A673 (cell line): ENCODE results near the gene TBX4. TPM values are rescaled to one million over a fixed set of nuclear protein-coding genes. Genes with fewer than 3 reads are reported as not detected.

Source experiments
- BruUV-seq: library from RNA; stranded (reverse); fragments of 400-500 nt; replicated peaks from 2 replicates; lab custom pipeline; 2021; lab: Mats Ljungman, UMichigan
- CTCF ChIA-PET: fragments of 300-600 bp; sonication (Branson Sonifier 250); formaldehyde crosslinking; loops from one replicate; lab custom pipeline; 2022; ENCODE audit warnings: antibody characterized with exemption; lab: Charles Lee
- POLR2A ChIA-PET: fragments of 300-600 bp; sonication (Branson Sonifier 250); formaldehyde crosslinking; loops from one replicate; lab custom pipeline; 2022; ENCODE audit warnings: antibody characterized with exemption; ENCODE audit not compliant: low non-redundant PET; lab: Charles Lee
- DNase-seq: peaks from one replicate; pipeline ENCODE4 v3.0.0-alpha.2; 2015; ENCODE audit warnings: low spot score
- H3K27ac ChIP-seq: fragments of 200-600 bp; sonication (generic); 2 replicates; pipeline ENCODE4 v1.5.1; 2016; ENCODE audit warnings: mixed run types, low read depth, mild to moderate bottlenecking, mixed read lengths, antibody characterized with exemption, low read length; ENCODE audit not compliant: poor library complexity, severe bottlenecking
- H3K27me3 ChIP-seq: fragments of 200-600 bp; sonication (generic); replicated peaks from 2 replicates; pipeline ENCODE4 v1.6.1; 2017; ENCODE audit warnings: mixed run types, low read depth, mild to moderate bottlenecking, mixed read lengths, antibody characterized with exemption, low read length; ENCODE audit not compliant: insufficient read depth, poor library complexity
- H3K36me3 ChIP-seq: fragments of 200-600 bp; sonication (generic); 2 replicates; pipeline ENCODE4 v1.6.1; 2016; ENCODE audit warnings: mixed run types, mild to moderate bottlenecking, mixed read lengths, antibody characterized with exemption, low read length; ENCODE audit not compliant: insufficient read depth, poor library complexity, severe bottlenecking
- H3K4me1 ChIP-seq: fragments of 200-600 bp; sonication (generic); 2 replicates; pipeline ENCODE4 v1.6.1; 2017; ENCODE audit warnings: mixed run types, mild to moderate bottlenecking, mixed read lengths, antibody characterized with exemption, low read length; ENCODE audit not compliant: insufficient read depth, poor library complexity, severe bottlenecking
- H3K4me3 ChIP-seq: fragments of 200-600 bp; sonication (generic); 2 replicates; pipeline ENCODE4 v1.5.1; 2016; ENCODE audit warnings: low read depth, mixed run types, mild to moderate bottlenecking, mixed read lengths, low read length; ENCODE audit not compliant: poor library complexity, severe bottlenecking
- H3K9me3 ChIP-seq: fragments of 200-600 bp; sonication (generic); 2 replicates; pipeline ENCODE4 v1.6.1; 2016; ENCODE audit warnings: mixed run types, low read depth, mild to moderate bottlenecking, mixed read lengths, antibody characterized with exemption, low read length; ENCODE audit not compliant: poor library complexity, severe bottlenecking
- EZH2 ChIP-seq: fragments of 200-600 bp; sonication (generic); IDR thresholded peaks from 2 replicates; pipeline ENCODE4 v1.6.1; 2017; ENCODE audit warnings: borderline replicate concordance, low read depth, mild to moderate bottlenecking, mixed read lengths, antibody characterized with exemption, low read length; ENCODE audit not compliant: poor library complexity, severe bottlenecking
- intact Hi-C: fragments of 100-400 bp; cut with micrococcal nuclease; formaldehyde crosslinking; loops from one replicate; pipeline ENCODE4 v1.10.0; 2022; ENCODE audit not compliant: unreplicated experiment
- total RNA-seq: library from RNA; stranded (reverse); gene quantifications from 2 replicates; pipeline ENCODE4 v1.2.3, GENCODE V29; 2021
- TF ChIP-seq, protein P1 (sequence below): fragments of 300-800, 200-600 bp; sonication (generic); conservative IDR thresholded peaks from 2 replicates; pipeline ENCODE4 v1.5.1; 2017; ENCODE audit warnings: low read depth, mild to moderate bottlenecking, antibody characterized with exemption, low read length, moderate library complexity, mixed read lengths

TBX4 gene
- total RNA-seq, 1 experiment from 2014 or later, result not detected

DNA sequence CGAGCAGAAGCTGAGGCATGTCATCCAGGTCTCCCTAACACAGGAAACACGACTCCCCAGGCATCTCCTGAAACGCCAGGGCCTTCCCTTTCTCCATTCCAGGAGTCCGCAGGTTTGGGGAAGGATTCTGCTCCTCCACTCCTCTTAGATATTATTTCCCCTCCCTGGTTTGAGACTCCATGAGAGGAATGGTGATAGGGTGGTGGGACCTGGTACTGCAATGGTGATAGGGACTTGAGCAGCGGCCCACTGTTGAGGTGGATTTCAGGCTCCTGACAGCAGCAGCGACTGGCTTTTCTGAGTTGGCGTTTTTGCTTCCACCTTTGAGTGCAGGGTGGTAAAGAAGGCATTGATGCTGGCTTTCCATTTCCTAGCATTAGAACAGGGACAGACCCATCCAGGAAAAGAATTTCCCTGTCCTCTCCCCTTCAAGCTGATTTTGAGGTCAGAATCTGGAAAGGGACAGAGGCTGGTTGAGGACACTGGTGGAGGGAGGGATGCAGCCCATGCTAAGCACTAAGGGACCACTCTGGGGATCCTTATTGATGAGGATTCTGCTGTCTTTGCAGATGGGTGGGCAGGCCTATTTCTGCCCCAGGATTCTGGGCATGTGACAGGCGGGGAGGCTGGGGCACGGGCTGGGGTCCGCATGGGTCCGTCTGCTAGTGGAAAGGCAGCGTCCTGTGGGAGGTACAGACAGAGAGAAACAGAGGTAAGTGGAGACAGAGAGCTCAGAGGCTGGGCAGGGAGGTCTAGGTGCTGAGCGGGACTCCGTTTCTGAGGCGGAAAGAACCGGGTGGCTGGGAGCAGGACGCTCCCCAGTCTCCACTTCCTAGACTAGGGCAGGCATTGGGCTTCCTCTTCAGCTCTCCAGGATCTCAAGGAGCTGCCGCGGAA, 1.3 kb upstream of the TBX4 start:
- peaks cover 8% of the 10 kb centered on the region for H3K27me3 ChIP-seq
- intact Hi-C loops, result no loop called here
- no peaks in the 10 kb centered on the region for H3K36me3 ChIP-seq
- BruUV-seq, result no TSS peak
- DNase-seq, result no peak
- no peaks in the 10 kb centered on the region for H3K4me1 ChIP-seq
- ChIA-PET POLR2A (no interaction called here), CTCF (no interaction called here)
- H3K27ac ChIP-seq, result no peak overlapping the region
- TF ChIP-seq, protein P1, sequence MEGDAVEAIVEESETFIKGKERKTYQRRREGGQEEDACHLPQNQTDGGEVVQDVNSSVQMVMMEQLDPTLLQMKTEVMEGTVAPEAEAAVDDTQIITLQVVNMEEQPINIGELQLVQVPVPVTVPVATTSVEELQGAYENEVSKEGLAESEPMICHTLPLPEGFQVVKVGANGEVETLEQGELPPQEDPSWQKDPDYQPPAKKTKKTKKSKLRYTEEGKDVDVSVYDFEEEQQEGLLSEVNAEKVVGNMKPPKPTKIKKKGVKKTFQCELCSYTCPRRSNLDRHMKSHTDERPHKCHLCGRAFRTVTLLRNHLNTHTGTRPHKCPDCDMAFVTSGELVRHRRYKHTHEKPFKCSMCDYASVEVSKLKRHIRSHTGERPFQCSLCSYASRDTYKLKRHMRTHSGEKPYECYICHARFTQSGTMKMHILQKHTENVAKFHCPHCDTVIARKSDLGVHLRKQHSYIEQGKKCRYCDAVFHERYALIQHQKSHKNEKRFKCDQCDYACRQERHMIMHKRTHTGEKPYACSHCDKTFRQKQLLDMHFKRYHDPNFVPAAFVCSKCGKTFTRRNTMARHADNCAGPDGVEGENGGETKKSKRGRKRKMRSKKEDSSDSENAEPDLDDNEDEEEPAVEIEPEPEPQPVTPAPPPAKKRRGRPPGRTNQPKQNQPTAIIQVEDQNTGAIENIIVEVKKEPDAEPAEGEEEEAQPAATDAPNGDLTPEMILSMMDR, result no peak
- TF ChIP-seq EZH2, result no peak
- H3K4me3 ChIP-seq, result no peak overlapping the region
- no peaks in the 10 kb centered on the region for H3K9me3 ChIP-seq

DNA sequence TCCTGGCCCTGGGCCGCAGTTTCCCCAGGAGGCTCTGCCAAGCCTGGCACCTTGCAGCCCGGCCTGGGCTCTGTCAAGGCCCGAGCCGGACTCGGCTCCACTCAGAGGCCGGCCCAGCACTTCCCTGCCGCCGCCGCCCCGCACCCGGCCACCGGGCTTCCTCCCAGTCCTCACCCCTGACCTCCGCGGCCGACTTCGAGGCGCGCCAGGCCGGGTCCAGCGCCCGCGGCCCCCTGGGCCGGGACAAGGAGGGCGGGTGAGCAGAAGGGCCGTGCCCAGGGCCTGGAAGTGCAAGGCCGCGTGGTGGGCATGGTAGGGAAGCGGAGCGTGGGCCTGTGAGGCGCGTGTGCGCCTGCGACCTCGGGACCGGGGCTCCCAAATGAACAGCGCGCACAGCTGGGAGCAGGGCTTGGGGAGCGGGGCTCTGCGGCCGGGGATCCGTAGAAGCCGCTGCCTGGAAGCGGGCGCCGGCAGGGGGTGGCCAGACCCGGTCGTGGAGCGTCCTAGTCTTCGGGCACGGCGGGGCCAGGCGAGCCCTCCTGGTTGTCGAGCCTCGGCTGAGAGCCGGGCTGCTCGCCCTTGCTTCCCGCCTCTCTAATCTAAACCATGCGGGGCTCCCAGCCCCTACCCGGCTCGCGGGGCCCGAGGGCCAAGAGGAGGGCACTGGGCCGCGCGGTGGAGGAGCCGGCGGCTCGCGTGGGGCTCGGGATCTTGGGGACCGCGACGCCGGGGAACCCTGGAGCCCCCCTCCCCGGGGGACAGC, 503 bp upstream of the TBX4 start:
- ChIA-PET CTCF (no interaction called here), POLR2A (no interaction called here)
- H3K27me3 ChIP-seq, result peaks cover 8% of the 10 kb centered on the region
- H3K9me3 ChIP-seq, result no peaks in the 10 kb centered on the region
- DNase-seq, result no peak
- BruUV-seq, result no TSS peak
- H3K27ac ChIP-seq, result no peak overlapping the region
- TF ChIP-seq, protein P1, result no peak
- TF ChIP-seq EZH2, result no peak
- no peaks in the 10 kb centered on the region for H3K4me1 ChIP-seq
- H3K36me3 ChIP-seq, result no peaks in the 10 kb centered on the region
- H3K4me3 ChIP-seq, result peak overlapping the region; percentile 24
- intact Hi-C loops, result no loop called here

DNA sequence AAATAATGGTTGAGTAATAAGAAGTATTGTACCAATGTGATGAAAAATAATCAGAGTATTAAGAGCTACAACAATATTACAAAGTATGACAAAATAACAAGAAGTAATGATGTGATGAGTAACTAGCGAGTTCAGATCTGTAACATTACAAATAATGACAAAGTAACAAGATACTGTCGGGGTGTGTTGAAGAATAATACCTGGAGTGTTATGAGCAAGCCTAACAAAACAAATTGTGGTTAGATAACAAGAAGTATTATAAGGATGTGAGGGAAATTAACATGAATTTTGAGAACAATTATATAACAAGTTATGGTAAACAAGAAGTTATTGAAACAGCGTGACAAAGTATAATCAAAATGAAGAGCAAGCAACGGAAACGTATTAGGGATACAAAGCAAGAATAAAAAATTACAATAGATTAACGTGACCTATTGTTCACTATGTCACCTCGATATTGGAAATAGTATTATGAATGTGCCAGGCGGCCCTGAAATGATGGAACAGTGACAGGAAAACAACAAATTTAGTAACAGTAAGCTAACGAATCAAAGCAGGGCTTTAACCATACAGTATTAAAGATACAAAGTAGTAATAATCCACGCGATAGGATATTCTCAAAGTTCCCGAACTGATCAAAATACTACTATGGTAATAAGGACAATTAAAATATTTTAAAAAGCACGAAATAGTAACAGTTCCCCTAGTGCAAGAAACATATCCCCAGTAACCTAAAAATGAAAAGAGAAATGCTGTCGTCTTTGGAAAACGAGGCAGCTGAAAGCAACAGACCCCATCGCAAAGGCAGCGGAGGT, 1.6 kb downstream of the TBX4 start:
- CTCF ChIA-PET, result no interaction called here
- intact Hi-C loops, result no loop called here
- DNase-seq, result no peak
- no peak overlapping the region for H3K27ac ChIP-seq
- POLR2A ChIA-PET, result no interaction called here
- H3K36me3 ChIP-seq, result no peaks in the 10 kb centered on the region
- no peaks in the 10 kb centered on the region for H3K9me3 ChIP-seq
- H3K4me1 ChIP-seq, result no peaks in the 10 kb centered on the region
- no TSS peak for BruUV-seq
- peaks cover 8% of the 10 kb centered on the region for H3K27me3 ChIP-seq
- H3K4me3 ChIP-seq, result no peak overlapping the region
- TF ChIP-seq, protein P1, result no peak
- no peak for TF ChIP-seq EZH2
